Pancreas (tissue), 10 donors: ENCODE measurements around the gene GPR119. TPM values are rescaled to one million over a fixed set of nuclear protein-coding genes. Genes with fewer than 3 reads are reported as not detected.
"Not testable (repeated sequence)": the region's sequence is repeated elsewhere in the genome, so short reads cannot be mapped to it uniquely, and the experiment has no call there.

ENCODE experiments used
- ATAC-seq, 4 donors: fragments of 200-7000 bp; cut with Tn5 transposase; one replicate each; pipeline versions ENCODE4 v1.8.0 to v1.9.1; 2020; ENCODE audit warnings: mild to moderate bottlenecking in 4 of 4, moderate library complexity in 4 of 4
- DNase-seq, 6 donors: peaks; one replicate each; pipeline ENCODE4 v3.0.0-alpha.2; 2020
- FAIRE-seq: peaks from 2 replicates; lab custom pipeline; 2012; peaks lifted over from hg19 to GRCh38; lab: Jason Lieb, UNC
- H3K27ac ChIP-seq, 4 donors: fragments of 200-600 bp; sonication (generic); 1 replicate in 3 of 4; 2 replicates in 1 of 4; pipeline versions ENCODE4 v1.5.0 to v1.8.0; 2020
- H3K27me3 ChIP-seq, 4 donors: fragments of 200-600 bp; one replicate each; pipeline ENCODE4 v1.8.0; 2021
- H3K36me3 ChIP-seq, 3 donors: fragments of 200-600 bp; sonication (generic) in 1 of 3; one replicate each; pipeline versions ENCODE4 v1.5.0 to v1.8.0; 2020 to 2021
- H3K4me1 ChIP-seq, 3 donors: fragments of 200-600 bp; one replicate each; pipeline ENCODE4 v1.8.0; 2021
- H3K4me3 ChIP-seq, 4 donors: fragments of 200-600 bp; sonication (generic) in 2 of 4; one replicate each; pipeline versions ENCODE4 v1.5.0 to v1.8.0; 2020 to 2021
- H3K9me3 ChIP-seq, 4 donors: fragments of 200-600 bp; one replicate each; pipeline ENCODE4 v1.8.0; 2021
- CTCF ChIP-seq, 4 donors: fragments of 200-600 bp; sonication (generic) in 3 of 4; IDR thresholded peaks; one replicate each; pipeline versions ENCODE4 v1.5.0 to v1.8.0; 2021; ENCODE audit warnings: antibody characterized with exemption in 4 of 4
- WGBS, 2 donors: extraction: QIAGEN DNeasy Blood & Tissue Kit; methylation state at CpG; one replicate each; pipeline ENCODE4 v1.1.7; 2013; 5-methylcytosine and 5-hydroxymethylcytosine counted together
- intact Hi-C, 3 donors: fragments of 100-400 bp; cut with DNase I; formaldehyde crosslinking; loops; one replicate each; pipeline versions ENCODE4 v1.11.1 to v1.14.2; 2022
- polyA plus RNA-seq, 2 donors: library from polyadenylated mRNA; stranded (reverse); fragments of 200-250 nt; gene quantifications; one replicate each; pipeline ENCODE4 v1.2.3, GENCODE V29; 2013
- total RNA-seq, 6 donors: library from RNA; stranded (reverse); fragmentation: NEBNext Ultra II Directional in 4 of 6; extraction: Animal tissue kit (Norgen Biotek cat#: 25700) in 4 of 6; gene quantifications; one replicate each; pipeline versions ENCODE4 v1.2.1 to v1.2.4, GENCODE V29; 2021 to 2023
- donor health status: healthy with polysubstance abuse.
- donor health status: DM: no; HTN: no; CAD: no; lungs with moderate emphysema.
- donor health status: DM: no; HTN: no; CAD: no.
- donor health status: control.
- donor health status: control.
- donor health status: Bipolar disorder and iron deficiency.
- donor health status: DM: yes; HTN: yes; CAD: no.
- donor health status: DM: no; HTN: no; CAD: no.
- donor health status: DM: no; HTN: no; CAD: no.
- donor health status: DM: yes; HTN: yes; CAD: no.

The GPR119 gene
- total RNA-seq (1 to 10 TPM in 3 of 6 donors, under 1 TPM in 3; 0.19 to 3.3 (median 0.98) TPM), polyA plus RNA-seq (1 to 10 TPM in 1 of 2 donors, not detected in 1; 7.6 TPM)

DNA sequence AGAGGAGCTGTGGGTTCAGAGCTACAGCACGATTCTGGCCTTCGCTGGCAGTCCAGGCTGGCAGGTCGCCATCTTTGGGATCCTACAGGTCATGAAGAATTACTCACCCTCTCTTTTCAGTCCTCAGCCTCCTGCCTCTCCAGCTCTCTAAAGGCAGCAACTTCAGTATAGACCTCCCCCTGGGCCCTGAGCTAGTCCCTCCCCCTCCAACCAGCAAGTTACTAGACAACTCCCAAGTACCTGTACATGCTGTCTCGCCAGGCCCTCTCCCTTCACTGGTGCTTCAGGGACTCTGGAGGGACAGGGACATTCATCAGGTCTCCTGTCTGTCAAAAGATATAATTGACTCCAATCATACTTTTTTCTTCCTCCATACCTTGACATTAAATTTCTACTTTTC, at the start of gene GPR119:
Gene GPR119 (minus strand): TSS at position 155 of the 400 bp plus-strand sequence. CDS start 227 bp downstream, outside the sequence.
- Histone ChIP-seq H3K36me3 (no peaks in the 10 kb centered on the region), H3K27me3 (peaks cover 0 to 13% (median under 1%) of the 10 kb centered on the region in 4 donors), H3K4me3 (no peak within 1 kb of the TSS), H3K4me1 (no peaks in the 10 kb centered on the region), H3K27ac (no peak within 1 kb of the TSS), H3K9me3 (no peaks in the 10 kb centered on the region)
- peak in 2 of 6 donors; percentile 22 to 46 for DNase-seq
- peak in 3 of 4 donors; percentile 14 to 73 (median 65) for ATAC-seq
- intact Hi-C loops, result no loop called here
- 66 to 68% methylated on average over 4 of the region's 4 CpGs for WGBS, 2 donors
- TF ChIP-seq CTCF (IDR thresholded peaks at IDR 0.05), result no peak
- no peak for FAIRE-seq

GRCh38 chrX:130429236-130429635, 43.8 kb upstream of the GPR119 start:
- FAIRE-seq, H3K36me3 ChIP-seq, ATAC-seq, intact Hi-C loops, H3K9me3 ChIP-seq, H3K27ac ChIP-seq, DNase-seq, H3K4me3 ChIP-seq, H3K4me1 ChIP-seq, H3K27me3 ChIP-seq: not testable (repeated sequence)
- 62 to 64% methylated on average over 5 of the region's 5 CpGs for WGBS, 2 donors

DNA sequence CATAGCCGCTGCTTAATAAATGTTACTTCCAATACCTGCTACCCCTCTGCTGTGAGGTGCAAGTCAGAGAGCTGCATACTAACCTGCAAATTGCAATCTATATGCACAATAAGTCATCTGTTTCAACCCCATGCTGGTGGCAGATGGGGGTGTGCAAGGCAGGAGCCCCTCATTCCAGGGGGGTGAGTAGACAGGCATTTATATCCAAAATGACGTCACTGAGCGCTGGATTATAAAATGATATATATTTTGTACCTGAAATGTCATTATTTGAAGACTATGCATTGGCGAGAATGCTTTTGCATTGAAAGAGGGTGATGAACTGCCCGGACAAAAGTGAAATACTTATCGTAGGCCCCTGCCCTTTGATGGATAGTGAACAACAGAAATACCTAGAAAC, 41.1 kb upstream of the GPR119 start:
- DNase-seq, result no peak
- TF ChIP-seq CTCF (IDR thresholded peaks at IDR 0.05), result no peak
- Histone ChIP-seq H3K36me3 (no peaks in the 10 kb centered on the region), H3K27me3 (peaks cover 0 to 7% (median 0%) of the 10 kb centered on the region in 4 donors), H3K4me3 (no peak overlapping the region), H3K4me1 (no peaks in the 10 kb centered on the region), H3K9me3 (no peaks in the 10 kb centered on the region), H3K27ac (no peak overlapping the region)
- intact Hi-C loops, result no loop called here
- no peak for FAIRE-seq
- no peak for ATAC-seq
- 75 to 81% methylated on average over 6 of the region's 6 CpGs for WGBS, 2 donors

GRCh38 chrX:130419263-130419662, 33.8 kb upstream of the GPR119 start:
- intact Hi-C loops, result no loop called here
- Histone ChIP-seq H3K27me3 (peaks cover 0 to 7% (median 0%) of the 10 kb centered on the region in 4 donors), H3K36me3 (no peaks in the 10 kb centered on the region), H3K4me1 (no peaks in the 10 kb centered on the region), H3K27ac (no peak overlapping the region), H3K4me3 (no peak overlapping the region), H3K9me3 (no peaks in the 10 kb centered on the region)
- FAIRE-seq (no peak), ATAC-seq (no peak), DNase-seq (no peak)
- TF ChIP-seq CTCF (IDR thresholded peaks at IDR 0.05), result no peak
- WGBS, 2 donors, result 71 to 76% methylated on average over 2 of the region's 2 CpGs

DNA sequence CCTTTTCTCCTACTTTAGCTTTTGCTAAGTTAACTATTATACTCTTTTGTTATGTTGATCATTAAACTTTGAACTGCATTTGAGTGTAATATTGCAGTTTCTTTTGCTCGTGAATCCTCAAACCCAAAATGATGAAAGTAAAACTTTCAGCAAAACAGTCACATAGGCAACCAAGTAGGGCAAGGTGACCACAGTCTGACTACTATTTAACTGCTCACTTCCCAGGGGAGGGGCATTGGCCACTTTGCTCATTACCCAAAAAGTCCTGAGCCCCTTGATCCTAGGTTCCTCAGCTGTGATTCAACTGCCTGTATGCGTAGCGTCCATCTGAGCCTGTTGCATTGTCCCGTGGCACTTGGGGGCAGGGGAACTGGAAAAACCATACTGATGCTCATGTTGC, 33.3 kb upstream of the GPR119 start:
- TF ChIP-seq CTCF (IDR thresholded peaks at IDR 0.05), result no peak
- Histone ChIP-seq H3K27ac (no peak overlapping the region), H3K4me3 (no peak overlapping the region), H3K4me1 (no peaks in the 10 kb centered on the region), H3K9me3 (no peaks in the 10 kb centered on the region), H3K27me3 (peaks cover 0 to 7% (median 0%) of the 10 kb centered on the region in 4 donors), H3K36me3 (no peaks in the 10 kb centered on the region)
- FAIRE-seq, result no peak
- no peak for ATAC-seq
- WGBS, 2 donors, result 70 to 84% methylated on average over 4 of the region's 4 CpGs
- intact Hi-C loops, result no loop called here
- DNase-seq, result no peak
